Spleen (tissue), 11 donors: ENCODE data around the gene CNN2. TPM values are rescaled to one million over a fixed set of nuclear protein-coding genes. Genes with fewer than 3 reads are reported as not detected.

Source experiments
- DNase-seq: peaks from one replicate; pipeline ENCODE4 v3.0.0-alpha.2; 2020
- H3K27ac ChIP-seq, 8 donors: fragments of 200-600 bp; sonication (generic) in 7 of 8; 1 replicate in 4 of 8; 2 replicates in 4 of 8; pipeline versions ENCODE4 v1.5.0 to v1.8.0; 2016 to 2021; ENCODE audit warnings: inconsistent platforms in 4 of 8, mild to moderate bottlenecking in 4 of 8, moderate library complexity in 1 of 8
- H3K27me3 ChIP-seq, 7 donors: fragments of 200-600 bp; sonication (generic) in 6 of 7; replicated peaks in 1 of 7; 1 replicate in 4 of 7; 2 replicates in 3 of 7; pipeline versions ENCODE4 v1.5.0 to v1.8.0; 2016 to 2021; ENCODE audit warnings: inconsistent platforms in 3 of 7, mild to moderate bottlenecking in 1 of 7
- H3K36me3 ChIP-seq, 6 donors: fragments of 200-600 bp; sonication (generic) in 5 of 6; 1 replicate in 4 of 6; 2 replicates in 2 of 6; pipeline versions ENCODE4 v1.5.0 to v1.8.0; 2016 to 2021; ENCODE audit warnings: inconsistent platforms in 2 of 6
- H3K4me1 ChIP-seq, 6 donors: fragments of 200-600 bp; sonication (generic) in 5 of 6; 1 replicate in 3 of 6; 2 replicates in 3 of 6; pipeline versions ENCODE4 v1.5.0 to v1.8.0; 2016 to 2021; ENCODE audit warnings: inconsistent platforms in 3 of 6
- H3K4me3 ChIP-seq, 8 donors: fragments of 200-600 bp; sonication (generic) in 7 of 8; 1 replicate in 4 of 8; 2 replicates in 4 of 8; pipeline versions ENCODE4 v1.5.0 to v1.8.0; 2016 to 2021; ENCODE audit warnings: inconsistent platforms in 4 of 8, mild to moderate bottlenecking in 4 of 8, moderate library complexity in 2 of 8
- H3K9me3 ChIP-seq, 8 donors: fragments of 200-600 bp; sonication (generic) in 7 of 8; 1 replicate in 4 of 8; 2 replicates in 4 of 8; pipeline versions ENCODE4 v1.5.0 to v1.8.0; 2016 to 2021; ENCODE audit warnings: inconsistent platforms in 4 of 8
- POLR2A ChIP-seq, 3 donors: fragments of 450-650 bp; IDR thresholded peaks; one replicate each; pipeline ENCODE4 v1.5.1; 2017; ENCODE audit warnings: antibody characterized with exemption in 3 of 3, mild to moderate bottlenecking in 1 of 3
- POLR2AphosphoS5 ChIP-seq, 3 donors: sonication (generic); formaldehyde crosslinking; IDR thresholded peaks; one replicate each; pipeline ENCODE4 v1.5.1; 2017; ENCODE audit warnings: antibody characterized with exemption in 3 of 3
- WGBS, 5 donors: extraction: QIAGEN DNeasy Blood & Tissue Kit in 3 of 5; methylation state at CpG; one replicate each; pipeline versions ENCODE4 v1.1.5 to v1.1.7; 2013 to 2018; 5-methylcytosine and 5-hydroxymethylcytosine counted together
- intact Hi-C: fragments of 100-400 bp; cut with DNase I; formaldehyde crosslinking; loops from one replicate; pipeline ENCODE4 v1.15.0; 2023; ENCODE audit warnings: low total_unique reads
- polyA plus RNA-seq, 3 donors: library from polyadenylated mRNA; stranded (reverse); fragments of 200-250 nt; gene quantifications; one replicate each; pipeline ENCODE4 v1.2.1, GENCODE V29; 2013
- total RNA-seq, 7 donors: library from RNA; depleted of rRNA in 3 of 7; stranded (reverse); fragments of >200 nt in 3 of 7; fragmentation: NEBNext Ultra II Directional in 4 of 7; extraction: Animal tissue kit (Norgen Biotek cat#: 25700) in 4 of 7; gene quantifications; one replicate each; pipeline versions ENCODE4 v1.1.0 to v1.2.1, GENCODE V29; 2016 to 2021
- TF ChIP-seq, protein P1 (sequence below), 11 experiments: fragments of 200-600 bp in 7 of 11; fragments of 450-650 bp in 4 of 11; sonication (generic) in 4 of 11; IDR thresholded peaks in 8 of 11; conservative IDR thresholded peaks in 3 of 11; 1 replicate in 7 of 11; 2 replicates in 4 of 11; pipeline versions ENCODE4 v1.4.0 to v1.8.0; 2016 to 2021; ENCODE audit warnings: antibody characterized with exemption in 11 of 11, inconsistent platforms in 4 of 11, mild to moderate bottlenecking in 1 of 11
- donor health status: healthy with polysubstance abuse.
- donor health status: DM: no; HTN: no; CAD: no; lungs with moderate emphysema.
- donor health status: DM: no; HTN: no; CAD: no.
- donor health status: Bipolar disorder and iron deficiency.
- donor health status: healthy.
- donor health status: DM: no; HTN: no; CAD: no.
- donor health status: DM: yes; HTN: yes; CAD: no.

Gene CNN2
- total and polyA plus RNA-seq, 10 donors: 102 to 296 (median 188) TPM

GRCh38 chr19:1063030-1063908, 36.9 kb downstream of the CNN2 start:
- intact Hi-C loops: no loop called here
- peak; percentile 88 for DNase-seq
- 78 to 93% (median 88%) methylated on average over 17 to 37 of the region's 37 CpGs for WGBS, 5 donors
- H3K36me3 ChIP-seq: peaks cover 2 to 24% (median 9%) of the 10 kb centered on the region in 6 donors
- H3K27ac ChIP-seq: peak overlapping the region in 1 of 8 donors; percentile 40
- peaks cover 22 to 52% (median 43%) of the 10 kb centered on the region in 6 donors for H3K4me1 ChIP-seq
- TF ChIP-seq POLR2AphosphoS5 (IDR thresholded peaks at IDR 0.05) (no peak), POLR2A (IDR thresholded peaks at IDR 0.05) (no peak)
- TF ChIP-seq, protein P1, sequence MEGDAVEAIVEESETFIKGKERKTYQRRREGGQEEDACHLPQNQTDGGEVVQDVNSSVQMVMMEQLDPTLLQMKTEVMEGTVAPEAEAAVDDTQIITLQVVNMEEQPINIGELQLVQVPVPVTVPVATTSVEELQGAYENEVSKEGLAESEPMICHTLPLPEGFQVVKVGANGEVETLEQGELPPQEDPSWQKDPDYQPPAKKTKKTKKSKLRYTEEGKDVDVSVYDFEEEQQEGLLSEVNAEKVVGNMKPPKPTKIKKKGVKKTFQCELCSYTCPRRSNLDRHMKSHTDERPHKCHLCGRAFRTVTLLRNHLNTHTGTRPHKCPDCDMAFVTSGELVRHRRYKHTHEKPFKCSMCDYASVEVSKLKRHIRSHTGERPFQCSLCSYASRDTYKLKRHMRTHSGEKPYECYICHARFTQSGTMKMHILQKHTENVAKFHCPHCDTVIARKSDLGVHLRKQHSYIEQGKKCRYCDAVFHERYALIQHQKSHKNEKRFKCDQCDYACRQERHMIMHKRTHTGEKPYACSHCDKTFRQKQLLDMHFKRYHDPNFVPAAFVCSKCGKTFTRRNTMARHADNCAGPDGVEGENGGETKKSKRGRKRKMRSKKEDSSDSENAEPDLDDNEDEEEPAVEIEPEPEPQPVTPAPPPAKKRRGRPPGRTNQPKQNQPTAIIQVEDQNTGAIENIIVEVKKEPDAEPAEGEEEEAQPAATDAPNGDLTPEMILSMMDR (IDR thresholded peaks at IDR 0.05 in 8 of 11, conservative IDR thresholded peaks at IDR 0.05 in 3 of 11): no peak
- no peak overlapping the region for H3K4me3 ChIP-seq
- H3K9me3 ChIP-seq: peaks cover 4 to 20% (median 15%) of the 10 kb centered on the region in 8 donors
- peaks cover 0 to 10% (median 0%) of the 10 kb centered on the region in 7 donors for H3K27me3 ChIP-seq

DNA sequence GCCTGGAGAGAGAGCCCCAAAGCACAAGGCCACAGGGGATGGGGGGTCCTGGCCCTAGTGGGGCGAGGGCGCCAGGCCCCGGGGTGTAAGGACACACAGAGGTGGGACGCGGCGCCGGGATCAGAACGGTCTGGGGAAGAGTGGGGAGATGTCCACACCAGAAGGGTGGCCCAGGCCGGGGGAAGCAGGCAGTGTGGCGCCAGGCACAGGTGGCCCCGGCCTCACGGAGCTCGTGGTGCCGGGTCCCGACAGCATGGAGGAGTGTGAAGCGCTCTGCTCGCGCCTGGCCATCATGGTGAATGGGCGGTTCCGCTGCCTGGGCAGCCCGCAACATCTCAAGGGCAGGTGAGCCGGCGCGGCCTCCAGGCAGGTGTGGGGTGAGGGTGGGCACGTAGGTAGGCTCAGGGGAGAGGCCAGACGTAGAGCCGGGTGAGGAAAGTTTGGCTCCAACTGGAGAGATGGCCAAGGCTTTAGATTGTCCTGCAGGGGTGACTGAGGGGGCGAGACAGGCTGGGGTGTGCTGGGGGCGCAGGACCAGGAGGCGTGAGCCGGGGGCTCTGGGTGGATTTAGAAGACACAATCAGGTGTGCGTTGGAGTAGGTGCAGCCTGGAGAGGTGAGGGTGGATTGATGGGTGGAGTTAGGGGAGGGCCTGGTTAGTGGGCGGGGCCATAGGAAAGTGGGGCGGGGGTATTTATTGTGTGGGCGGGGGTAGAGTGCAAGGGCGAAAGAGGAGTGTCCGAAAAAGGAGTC, 37.7 kb downstream of the CNN2 start:
- H3K36me3 ChIP-seq: peaks cover 0 to 22% (median under 1%) of the 10 kb centered on the region in 6 donors
- peak; percentile 83 for DNase-seq
- TF ChIP-seq POLR2AphosphoS5 (IDR thresholded peaks at IDR 0.05) (peak in 1 of 3 donors; percentile 48), POLR2A (IDR thresholded peaks at IDR 0.05) (no peak)
- peaks cover 0 to 10% (median 0%) of the 10 kb centered on the region in 7 donors for H3K27me3 ChIP-seq
- WGBS, 5 donors: 73 to 91% (median 84%) methylated on average over 37 of the region's 37 CpGs
- peak overlapping the region in 1 of 8 donors; percentile 88 for H3K4me3 ChIP-seq
- peaks cover 0 to 12% (median 7%) of the 10 kb centered on the region in 8 donors for H3K9me3 ChIP-seq
- H3K27ac ChIP-seq: peak overlapping the region in 2 of 8 donors; percentile 97 to 98
- intact Hi-C loops: no loop called here
- peaks cover 29 to 59% (median 51%) of the 10 kb centered on the region in 6 donors for H3K4me1 ChIP-seq

DNA sequence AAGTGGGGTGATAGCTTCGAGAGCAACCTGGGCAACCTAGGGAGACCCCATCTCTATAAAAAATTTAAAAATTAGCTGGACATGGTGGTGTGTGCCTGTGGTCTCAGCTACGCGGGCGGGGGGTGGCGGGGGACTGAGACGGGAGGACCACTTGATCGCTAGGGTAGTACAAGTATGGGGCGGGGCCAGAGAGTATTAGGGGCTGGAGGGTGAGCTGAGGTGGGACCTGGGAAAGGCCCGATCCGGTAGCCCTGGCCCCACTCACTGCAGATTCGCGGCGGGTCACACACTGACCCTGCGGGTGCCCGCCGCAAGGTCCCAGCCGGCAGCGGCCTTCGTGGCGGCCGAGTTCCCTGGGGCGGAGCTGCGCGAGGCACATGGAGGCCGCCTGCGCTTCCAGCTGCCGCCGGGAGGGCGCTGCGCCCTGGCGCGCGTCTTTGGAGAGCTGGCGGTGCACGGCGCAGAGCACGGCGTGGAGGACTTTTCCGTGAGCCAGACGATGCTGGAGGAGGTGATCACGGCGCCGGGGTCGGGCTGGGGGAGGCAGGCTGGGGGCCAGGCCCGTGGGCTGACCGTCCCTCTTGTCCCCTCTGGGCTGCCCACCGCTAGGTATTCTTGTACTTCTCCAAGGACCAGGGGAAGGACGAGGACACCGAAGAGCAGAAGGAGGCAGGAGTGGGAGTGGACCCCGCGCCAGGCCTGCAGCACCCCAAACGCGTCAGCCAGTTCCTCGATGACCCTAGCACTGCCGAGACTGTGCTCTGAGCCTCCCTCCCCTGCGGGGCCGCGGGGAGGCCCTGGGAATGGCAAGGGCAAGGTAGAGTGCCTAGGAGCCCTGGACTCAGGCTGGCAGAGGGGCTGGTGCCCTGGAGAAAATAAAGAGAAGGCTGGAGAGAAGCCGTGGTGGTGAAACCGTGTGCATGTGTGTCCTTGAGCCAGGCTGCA, 38.5 kb downstream of the CNN2 start:
- WGBS, 5 donors: 13 to 35% (median 17%) methylated on average over 20 to 60 of the region's 60 CpGs
- Histone ChIP-seq H3K36me3 (peaks cover 0 to 21% (median 2%) of the 10 kb centered on the region in 6 donors), H3K9me3 (peaks cover 0 to 3% (median 0%) of the 10 kb centered on the region in 8 donors), H3K27me3 (peaks cover 0 to 10% (median 0%) of the 10 kb centered on the region in 7 donors), H3K4me1 (peaks cover 37 to 68% (median 59%) of the 10 kb centered on the region in 6 donors), H3K4me3 (peak overlapping the region in 2 of 8 donors; percentile 2 to 88), H3K27ac (peak overlapping the region in 6 of 8 donors; percentile 34 to 98 (median 79))
- TF ChIP-seq POLR2A (IDR thresholded peaks at IDR 0.05): no peak
- TF ChIP-seq, protein P1 (IDR thresholded peaks at IDR 0.05 in 8 of 11, conservative IDR thresholded peaks at IDR 0.05 in 3 of 11): peak; percentile 82 to 98 (median 94)
- peak; percentile 70 to 90 (median 71) for TF ChIP-seq POLR2AphosphoS5 (IDR thresholded peaks at IDR 0.05)
- peak; percentile 94 for DNase-seq
- intact Hi-C loops: no loop called here
